ENCODE results near the gene NR3C2.

The NR3C2 gene

DNA sequence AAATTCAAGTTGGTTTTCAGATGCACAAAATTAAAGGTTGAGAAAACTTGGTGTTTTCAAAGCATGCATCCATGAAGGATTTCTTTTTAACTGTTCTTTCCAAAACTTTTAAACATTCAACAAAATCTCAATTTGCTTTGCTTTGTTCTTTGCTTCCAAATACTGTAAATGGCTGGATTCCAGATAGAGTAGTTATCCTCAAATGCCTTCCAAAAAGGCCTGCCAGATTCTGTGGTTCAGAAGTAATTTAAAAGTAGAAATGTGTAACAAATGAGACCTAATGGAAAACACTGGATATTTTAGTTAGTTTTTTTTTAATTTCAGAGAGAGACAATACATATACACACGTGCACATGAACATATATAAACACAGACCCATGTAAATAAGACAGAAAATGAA, 97.3 kb downstream of the NR3C2 start:
- H3K4me3 ChIP-seq (IDR thresholded peaks at IDR 0.05; ENCODE audit: insufficient read depth, low read depth, low read length), result no peak overlapping the region
- no peak overlapping the region for H2AFZ ChIP-seq (ENCODE audit: low read depth)
- H3K27ac ChIP-seq, result no peak overlapping the region
- H3K9ac ChIP-seq, result no peak overlapping the region
- no peaks in the 10 kb centered on the region for H3K4me1 ChIP-seq (ENCODE audit: low read depth, poor library complexity, severe bottlenecking)
- H3K79me2 ChIP-seq (ENCODE audit: insufficient read depth, low read depth), result no peaks in the 10 kb centered on the region
- no peaks in the 10 kb centered on the region for H3K36me3 ChIP-seq (ENCODE audit: insufficient read depth)
- TF ChIP-seq, protein P1, sequence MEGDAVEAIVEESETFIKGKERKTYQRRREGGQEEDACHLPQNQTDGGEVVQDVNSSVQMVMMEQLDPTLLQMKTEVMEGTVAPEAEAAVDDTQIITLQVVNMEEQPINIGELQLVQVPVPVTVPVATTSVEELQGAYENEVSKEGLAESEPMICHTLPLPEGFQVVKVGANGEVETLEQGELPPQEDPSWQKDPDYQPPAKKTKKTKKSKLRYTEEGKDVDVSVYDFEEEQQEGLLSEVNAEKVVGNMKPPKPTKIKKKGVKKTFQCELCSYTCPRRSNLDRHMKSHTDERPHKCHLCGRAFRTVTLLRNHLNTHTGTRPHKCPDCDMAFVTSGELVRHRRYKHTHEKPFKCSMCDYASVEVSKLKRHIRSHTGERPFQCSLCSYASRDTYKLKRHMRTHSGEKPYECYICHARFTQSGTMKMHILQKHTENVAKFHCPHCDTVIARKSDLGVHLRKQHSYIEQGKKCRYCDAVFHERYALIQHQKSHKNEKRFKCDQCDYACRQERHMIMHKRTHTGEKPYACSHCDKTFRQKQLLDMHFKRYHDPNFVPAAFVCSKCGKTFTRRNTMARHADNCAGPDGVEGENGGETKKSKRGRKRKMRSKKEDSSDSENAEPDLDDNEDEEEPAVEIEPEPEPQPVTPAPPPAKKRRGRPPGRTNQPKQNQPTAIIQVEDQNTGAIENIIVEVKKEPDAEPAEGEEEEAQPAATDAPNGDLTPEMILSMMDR (conservative IDR thresholded peaks at IDR 0.05; ENCODE audit: low read depth, low read length), result no peak
- H3K4me2 ChIP-seq, result no peak overlapping the region
- no peaks in the 10 kb centered on the region for H4K20me1 ChIP-seq (ENCODE audit: insufficient read depth)
- H3K27me3 ChIP-seq (ENCODE audit: insufficient read depth, low read depth), result no peaks in the 10 kb centered on the region

DNA sequence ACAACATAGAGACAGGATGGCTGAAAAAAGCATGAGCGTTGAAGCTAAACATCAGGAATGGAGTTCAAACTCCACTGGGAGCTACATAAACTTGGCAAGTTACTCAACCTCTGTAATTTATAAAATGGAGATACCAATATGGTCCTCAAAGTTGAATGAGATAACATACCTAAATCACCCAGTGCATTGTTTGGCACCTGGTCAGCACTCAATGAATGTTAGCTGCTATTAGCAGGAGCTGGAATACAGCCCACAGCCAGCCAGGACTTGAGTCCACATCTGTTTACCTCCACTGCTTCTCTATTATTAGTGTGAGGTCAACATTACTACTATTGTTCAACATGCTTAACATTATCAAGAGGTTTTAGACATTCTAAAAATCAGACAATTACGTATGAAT, 97.9 kb downstream of the NR3C2 start:
- no peak overlapping the region for H3K27ac ChIP-seq
- H3K27me3 ChIP-seq (ENCODE audit: insufficient read depth, low read depth), result no peaks in the 10 kb centered on the region
- H3K4me2 ChIP-seq, result no peak overlapping the region
- H3K9ac ChIP-seq, result no peak overlapping the region
- no peaks in the 10 kb centered on the region for H4K20me1 ChIP-seq (ENCODE audit: insufficient read depth)
- TF ChIP-seq, protein P1 (conservative IDR thresholded peaks at IDR 0.05; ENCODE audit: low read depth, low read length), result no peak
- H3K79me2 ChIP-seq (ENCODE audit: insufficient read depth, low read depth), result no peaks in the 10 kb centered on the region
- H3K4me1 ChIP-seq (ENCODE audit: low read depth, poor library complexity, severe bottlenecking), result no peaks in the 10 kb centered on the region
- no peak overlapping the region for H3K4me3 ChIP-seq (IDR thresholded peaks at IDR 0.05; ENCODE audit: insufficient read depth, low read depth, low read length)
- H2AFZ ChIP-seq (ENCODE audit: low read depth), result no peak overlapping the region
- H3K36me3 ChIP-seq (ENCODE audit: insufficient read depth), result no peaks in the 10 kb centered on the region

DNA sequence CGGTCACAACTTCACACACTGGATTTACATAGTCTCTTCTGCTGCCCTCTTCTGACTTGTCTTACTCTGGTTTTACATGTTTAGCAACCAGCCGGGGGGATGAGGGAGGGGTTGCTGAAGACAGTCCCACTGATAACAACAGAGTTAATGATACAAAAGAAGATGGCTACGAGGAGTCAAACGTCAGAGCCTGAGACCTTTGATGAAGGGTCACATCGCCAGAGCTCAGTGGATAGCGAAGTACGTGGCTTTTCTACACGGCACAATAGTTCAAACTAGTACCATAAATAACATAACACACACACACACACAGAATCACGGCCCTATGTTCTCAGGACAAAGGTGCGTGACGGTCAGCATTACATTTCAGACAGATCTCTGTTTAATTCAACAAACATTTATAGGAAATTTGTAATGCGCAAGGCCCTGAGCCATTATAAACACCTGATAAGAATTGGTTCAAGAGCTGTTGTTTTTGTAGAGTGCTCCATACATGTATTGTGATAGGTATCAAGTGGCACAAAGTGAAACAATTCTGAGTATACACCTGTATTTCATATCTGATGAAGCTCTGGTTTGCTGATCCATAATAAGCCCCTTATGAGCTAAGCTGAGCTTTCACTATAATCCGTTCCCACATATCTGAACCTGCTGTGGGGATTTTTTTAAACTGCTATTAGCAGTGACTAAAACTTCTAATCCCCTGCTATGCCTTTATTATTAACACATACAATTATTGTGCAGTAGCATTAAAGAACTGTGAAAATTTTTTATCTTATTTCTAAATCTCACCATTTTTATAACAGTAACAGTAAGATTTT, 100.0 kb downstream of the NR3C2 start:
- Histone ChIP-seq H2AFZ (ENCODE audit: low read depth) (no peak overlapping the region), H3K36me3 (ENCODE audit: insufficient read depth) (no peaks in the 10 kb centered on the region), H3K79me2 (ENCODE audit: insufficient read depth, low read depth) (no peaks in the 10 kb centered on the region), H3K9ac (no peak overlapping the region), H3K4me2 (no peak overlapping the region), H3K4me1 (ENCODE audit: low read depth, poor library complexity, severe bottlenecking) (no peaks in the 10 kb centered on the region), H4K20me1 (ENCODE audit: insufficient read depth) (no peaks in the 10 kb centered on the region), H3K4me3 (IDR thresholded peaks at IDR 0.05; ENCODE audit: insufficient read depth, low read depth, low read length) (no peak overlapping the region), H3K27ac (no peak overlapping the region), H3K27me3 (ENCODE audit: insufficient read depth, low read depth) (no peaks in the 10 kb centered on the region)
- TF ChIP-seq, protein P1 (conservative IDR thresholded peaks at IDR 0.05; ENCODE audit: low read depth, low read length), result no peak

DNA sequence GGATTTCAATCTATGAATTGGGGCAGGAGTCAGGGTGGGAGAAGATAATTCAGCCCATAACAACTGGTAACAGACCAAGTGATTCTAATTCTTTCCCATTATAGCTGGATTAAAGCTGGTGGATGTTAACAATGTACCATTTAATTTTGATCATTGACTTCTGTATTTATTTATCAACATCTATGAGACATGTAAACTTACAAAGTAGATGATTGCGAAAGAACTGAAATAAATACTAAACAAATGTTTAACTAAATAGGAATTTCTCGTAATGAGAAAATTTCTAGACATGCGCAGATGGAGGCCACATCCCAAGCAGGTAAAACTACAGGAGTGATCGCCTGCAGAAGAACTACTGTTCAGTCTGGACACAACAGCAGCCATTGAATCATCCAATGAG, 107.1 kb downstream of the NR3C2 start:
- Histone ChIP-seq H3K36me3 (ENCODE audit: insufficient read depth) (no peaks in the 10 kb centered on the region), H3K27me3 (ENCODE audit: insufficient read depth, low read depth) (no peaks in the 10 kb centered on the region), H3K4me3 (IDR thresholded peaks at IDR 0.05; ENCODE audit: insufficient read depth, low read depth, low read length) (no peak overlapping the region), H3K4me2 (no peak overlapping the region), H3K4me1 (ENCODE audit: low read depth, poor library complexity, severe bottlenecking) (no peaks in the 10 kb centered on the region), H4K20me1 (ENCODE audit: insufficient read depth) (no peaks in the 10 kb centered on the region), H3K27ac (no peak overlapping the region), H2AFZ (ENCODE audit: low read depth) (no peak overlapping the region), H3K79me2 (ENCODE audit: insufficient read depth, low read depth) (no peaks in the 10 kb centered on the region), H3K9ac (no peak overlapping the region)
- TF ChIP-seq, protein P1 (conservative IDR thresholded peaks at IDR 0.05; ENCODE audit: low read depth, low read length), result no peak

Measured in KMS-11 (cell line).